ENCODE results near the gene OR13C8.
"Not testable (repeated sequence)": the region's sequence is repeated elsewhere in the genome, so short reads cannot be mapped to it uniquely, and the experiment has no call there.

The OR13C8 gene

GRCh38 chr9:104580562-104580961, 11.6 kb downstream of the OR13C8 start:
- POLR2A ChIA-PET, result no interaction called here
- CTCF ChIA-PET, result interaction anchor here (0.8 to 0.9 kb wide), 2 partner anchors 9 to 17 kb away, joined by 3 read pairs; no protein-coding TSS in a partner anchor
- DNase-seq (ENCODE audit: extremely low spot score), result no peak
- TF ChIP-seq CTCF (IDR thresholded peaks at IDR 0.05; ENCODE audit: control extremely low read depth, extremely low read depth, low read depth, missing control alignments), result no peak

- no peak for TF ChIP-seq CTCF (IDR thresholded peaks at IDR 0.05; ENCODE audit: control extremely low read depth, extremely low read depth, low read depth, missing control alignments)
- DNase-seq (ENCODE audit: extremely low spot score), result no peak
- ChIA-PET POLR2A (no interaction called here), CTCF (no interaction called here)
These were observed 17.7 kb downstream of the OR13C8 start for GRCh38 chr9:104586496-104587180.

- POLR2A ChIA-PET, result no interaction called here
- no peak for DNase-seq (ENCODE audit: extremely low spot score)
- TF ChIP-seq CTCF (IDR thresholded peaks at IDR 0.05; ENCODE audit: control extremely low read depth, extremely low read depth, low read depth, missing control alignments), result no peak
- CTCF ChIA-PET, result no interaction called here
These were observed 20.7 kb downstream of the OR13C8 start for GRCh38 chr9:104589626-104590025.

- DNase-seq (ENCODE audit: extremely low spot score); CTCF ChIA-PET; POLR2A ChIA-PET: not testable (repeated sequence)
These were observed 29.8 kb downstream of the OR13C8 start for GRCh38 chr9:104598749-104599148.

GRCh38 chr9:104599313-104599712, 30.3 kb downstream of the OR13C8 start, which contains the start of gene OR13C5:
Gene OR13C5 (minus strand): TSS chr9:104599413. CDS start chr9:104599413, 0 bp downstream.
- POLR2A ChIA-PET; CTCF ChIA-PET; DNase-seq (ENCODE audit: extremely low spot score): not testable (repeated sequence)

GRCh38 chr9:104604801-104605200, 35.8 kb downstream of the OR13C8 start:
- TF ChIP-seq CTCF (IDR thresholded peaks at IDR 0.05; ENCODE audit: control extremely low read depth, extremely low read depth, low read depth, missing control alignments), result no peak
- ChIA-PET CTCF (no interaction called here), POLR2A (no interaction called here)
- no peak for DNase-seq (ENCODE audit: extremely low spot score)

GRCh38 chr9:104605527-104605926, 36.6 kb downstream of the OR13C8 start, which contains the start of gene OR13C2:
Gene OR13C2 (minus strand): TSS chr9:104605627. CDS start chr9:104605627, 0 bp downstream.
- CTCF ChIA-PET, result interaction anchor here (0.7 kb wide), 1 partner anchor 9 kb away, joined by 3 read pairs; no protein-coding TSS in a partner anchor
- POLR2A ChIA-PET; DNase-seq (ENCODE audit: extremely low spot score): not testable (repeated sequence)

- ChIA-PET POLR2A (no interaction called here), CTCF (interaction anchor here (0.7 kb wide), 1 partner anchor 10 kb away, joined by 3 read pairs; no protein-coding TSS in a partner anchor)
- DNase-seq (ENCODE audit: extremely low spot score), result no peak
- TF ChIP-seq CTCF (IDR thresholded peaks at IDR 0.05; ENCODE audit: control extremely low read depth, extremely low read depth, low read depth, missing control alignments), result no peak
These were observed 37.2 kb downstream of the OR13C8 start for GRCh38 chr9:104606152-104606551.

Measured in GM10248 (cell line).